22Rv1 (cell line): ENCODE results near the gene NMNAT3.

Source experiments
- CTCF ChIP-seq: fragments of 450-650 bp; IDR thresholded peaks from 2 replicates; pipeline ENCODE4 v1.5.1; 2017; ENCODE audit warnings: mild to moderate bottlenecking
- ZFX ChIP-seq: fragments of 450-650 bp; IDR thresholded peaks from 2 replicates; pipeline ENCODE4 v1.6.1; 2017; ENCODE audit warnings: antibody characterized with exemption, borderline replicate concordance

DNA sequence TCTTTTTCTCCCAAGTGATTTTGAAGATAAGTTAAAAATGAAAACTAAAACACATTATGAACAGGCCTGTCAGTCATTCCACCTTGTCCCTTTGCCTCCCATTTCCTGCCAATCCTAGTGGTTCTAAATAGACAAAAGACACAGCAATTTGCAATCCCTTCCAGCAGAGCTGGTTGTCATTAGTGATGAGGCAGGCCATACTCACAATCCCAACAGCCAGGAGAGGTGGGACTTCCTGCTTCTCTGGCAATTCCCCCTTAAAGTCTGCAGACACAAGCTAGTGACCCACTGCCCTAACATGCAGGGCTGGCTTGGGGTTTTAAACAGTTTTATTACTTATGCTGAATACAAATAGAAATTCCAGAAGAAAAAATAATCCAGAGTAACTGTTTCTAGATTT is 99.9 kb downstream of the NMNAT3 start:
- no peak for TF ChIP-seq CTCF
- TF ChIP-seq ZFX: no peak
